Right ventricle myocardium inferior (tissue), 1 donor: ENCODE measurements around the gene LRRC23. TPM values are rescaled to one million over a fixed set of nuclear protein-coding genes. Genes with fewer than 3 reads are reported as not detected.
A peak's percentile ranks its signal among the peaks of the same experiment; 100 is the strongest.
"Not testable (repeated sequence)": the region's sequence is repeated elsewhere in the genome, so short reads cannot be mapped to it uniquely, and the experiment has no call there.

Source experiments
- ATAC-seq: fragments of 200-7000 bp; cut with Tn5 transposase; one replicate; pipeline ENCODE4 v1.9.1; 2020; ENCODE audit warnings: mild to moderate bottlenecking, moderate library complexity
- DNase-seq: peaks from one replicate; pipeline ENCODE4 v3.0.0; 2021; ENCODE audit errors: missing footprints
- intact Hi-C: fragments of 100-400 bp; cut with DNase I; formaldehyde crosslinking; loops from one replicate; pipeline ENCODE4 v1.11.0; 2022
- total RNA-seq: library from RNA; stranded (reverse); fragmentation: NEBNext Ultra II Directional; extraction: Animal tissue kit (Norgen Biotek cat#: 25700); gene quantifications from one replicate; pipeline ENCODE4 v1.2.1, GENCODE V29; 2021
- donor health status: DM: no; HTN: yes; CAD: no; lungs with severe emphysema.

LRRC23 gene
- total RNA-seq, 1 donor from 2014 or later, result 9.4 TPM

DNA sequence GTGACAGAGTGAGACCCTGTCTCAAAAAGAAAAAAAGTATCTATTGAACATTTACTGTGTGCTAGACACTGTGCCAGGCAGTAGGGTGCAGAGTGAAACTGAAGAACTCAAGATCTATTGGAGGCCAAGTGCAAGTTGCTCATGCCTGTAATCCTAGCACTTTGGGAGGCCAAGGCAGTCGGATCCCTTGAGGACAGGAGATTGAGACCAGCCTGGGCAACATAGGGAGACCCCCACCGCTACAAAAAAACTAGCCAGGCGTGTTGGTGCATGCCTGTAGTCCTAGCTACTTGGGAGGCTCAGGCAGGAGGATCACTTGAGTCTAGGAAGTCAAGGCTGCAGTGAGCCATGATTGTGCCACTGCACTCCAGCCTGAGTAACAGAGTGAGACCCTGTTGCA lies 11.9 kb upstream of the LRRC23 start:
- DNase-seq, intact Hi-C loops, ATAC-seq: not testable (repeated sequence)

DNA sequence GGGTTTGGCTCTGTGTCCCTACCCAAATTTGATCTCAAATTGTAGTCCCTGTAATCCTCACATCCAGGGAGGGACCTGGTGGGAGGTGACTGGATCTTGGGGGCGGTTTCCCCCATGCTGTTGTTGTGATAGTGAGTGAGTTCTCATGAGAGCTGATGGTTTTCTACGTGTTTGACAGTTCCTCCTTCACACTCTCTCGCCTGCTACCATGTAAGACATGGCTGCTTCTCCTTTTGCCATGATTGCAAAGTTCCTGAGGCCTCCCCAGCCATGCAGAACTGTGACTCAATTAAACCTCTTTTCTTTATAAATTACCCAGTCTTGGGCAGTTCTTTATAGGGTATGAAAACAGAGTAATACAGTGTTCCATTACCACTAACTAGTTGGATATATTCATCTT lies 10.3 kb upstream of the LRRC23 start:
- ATAC-seq, result no peak
- intact Hi-C loops, result no loop called here
- DNase-seq, result no peak

DNA sequence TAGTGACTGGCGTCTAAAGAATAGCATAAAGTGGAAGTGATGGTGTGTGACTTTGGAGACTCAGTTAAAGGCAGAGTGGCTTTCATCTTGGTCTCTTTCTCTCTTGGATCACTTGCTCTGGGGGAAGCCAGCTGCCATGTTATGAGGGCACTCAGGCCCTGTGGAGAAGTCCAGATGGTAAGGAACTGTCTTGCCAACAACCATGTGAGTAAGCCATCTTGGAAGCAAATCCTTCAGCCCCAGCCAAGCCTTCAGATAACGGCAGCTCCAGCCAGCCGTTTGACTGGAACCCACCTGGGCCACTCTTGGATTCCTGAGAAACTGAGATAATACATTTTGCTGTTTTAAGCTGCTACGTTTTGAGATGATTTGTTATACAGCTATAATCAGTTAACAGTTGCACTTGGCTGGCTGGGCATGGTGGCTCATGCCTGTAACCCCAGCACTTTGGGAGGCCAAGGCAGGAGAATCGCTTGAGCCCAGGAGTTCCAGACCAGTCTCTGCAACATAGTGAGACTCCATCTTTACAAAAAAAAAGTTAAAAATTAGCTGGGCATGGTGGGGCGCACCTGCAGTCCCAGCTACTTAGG lies 7.7 kb upstream of the LRRC23 start:
- intact Hi-C loops, result no loop called here
- no peak for DNase-seq
- no peak for ATAC-seq

DNA sequence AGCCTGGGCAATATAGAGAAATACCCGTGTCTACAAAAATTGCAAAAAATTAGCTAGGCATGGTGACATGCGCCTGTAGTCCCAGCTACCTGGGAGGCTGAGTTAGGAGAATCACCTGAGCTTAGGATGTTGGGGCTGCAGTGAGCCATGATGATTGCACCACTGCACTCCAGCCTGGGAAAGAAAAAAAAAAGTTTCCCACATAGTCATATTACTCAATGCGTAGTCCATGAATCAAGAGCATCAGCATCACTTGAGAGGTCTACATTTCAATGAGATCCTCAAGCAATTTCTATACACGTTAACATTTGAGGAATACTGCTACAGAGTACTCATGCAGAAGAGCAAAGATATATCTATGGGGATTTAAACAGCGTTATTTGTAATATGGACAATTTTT lies 5.2 kb upstream of the LRRC23 start:
- intact Hi-C loops, result no loop called here
- ATAC-seq (no peak), DNase-seq (no peak)

DNA sequence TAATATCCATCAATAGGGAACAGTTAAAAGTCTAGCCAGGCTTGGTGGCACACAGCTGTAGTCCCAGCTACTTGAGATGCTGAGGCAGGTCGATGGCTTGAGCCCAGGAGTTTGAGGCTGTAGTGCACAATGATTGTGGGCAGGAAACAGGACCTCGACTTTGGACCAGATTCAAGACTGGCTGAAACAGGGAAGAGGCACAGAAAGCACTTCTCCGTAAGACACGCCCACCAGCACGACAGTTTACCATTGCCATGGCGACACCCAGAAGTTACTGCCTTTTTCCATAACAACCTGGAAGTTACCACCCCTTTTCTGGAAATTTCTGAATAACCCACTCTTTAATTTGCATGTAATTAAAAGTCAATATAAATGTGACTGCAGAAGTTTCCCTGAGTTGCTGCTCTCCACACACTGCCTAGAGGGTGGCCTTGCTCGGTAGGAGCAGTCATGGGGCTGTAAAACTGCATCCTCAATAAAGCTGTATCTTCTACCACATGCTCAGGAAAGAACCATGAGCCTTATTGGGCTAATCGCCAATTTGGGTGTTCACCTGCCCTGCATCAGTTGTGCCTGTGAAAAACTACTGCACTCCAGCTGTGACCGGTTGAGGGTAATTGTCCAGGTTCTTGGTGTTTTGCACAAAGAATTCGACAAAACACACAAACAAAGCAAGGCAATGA lies 4.6 kb upstream of the LRRC23 start:
- DNase-seq (peak; percentile 78), ATAC-seq (no peak)

DNA sequence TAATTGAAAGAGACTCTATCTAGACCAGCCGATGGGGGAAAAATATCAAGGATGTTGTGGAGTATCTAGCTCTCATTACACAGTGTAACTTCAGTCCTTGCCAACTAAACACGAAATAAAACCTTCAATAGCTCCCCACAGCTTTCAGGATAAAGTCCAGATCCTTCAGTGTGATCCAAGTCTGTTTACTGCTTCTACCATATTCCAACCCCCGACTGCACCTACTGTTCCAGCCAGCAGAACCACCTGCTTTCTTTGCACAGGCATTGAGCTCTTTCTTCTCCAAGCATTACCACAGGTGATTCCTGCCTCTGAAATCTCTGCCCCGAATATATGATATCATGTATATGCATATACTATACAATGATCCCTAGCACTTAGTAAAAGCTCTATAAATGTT lies 2.2 kb upstream of the LRRC23 start:
- intact Hi-C loops, result no loop called here
- ATAC-seq, result no peak

More for the DNA sequence above, 4.6 kb upstream of the LRRC23 start:
- intact Hi-C loops, result no loop called here

DNA sequence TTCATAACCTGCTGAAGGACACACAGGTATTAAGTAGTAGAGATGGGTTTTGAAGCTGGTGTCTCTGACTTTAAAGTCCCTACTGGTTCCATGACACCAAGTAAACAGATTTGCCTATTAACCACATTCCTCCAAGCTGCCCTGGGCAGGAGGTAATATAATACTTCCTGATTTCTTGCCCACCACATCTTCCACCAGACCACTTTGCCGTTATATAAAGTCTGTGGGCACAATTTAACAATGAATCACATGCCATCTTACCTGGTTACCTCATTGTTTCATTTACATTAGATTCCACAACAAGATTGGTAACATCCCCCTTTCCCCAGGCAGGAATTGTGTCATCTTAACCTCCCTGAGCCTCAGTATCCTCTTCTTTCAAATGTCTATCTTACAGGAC lies 900 bp upstream of the LRRC23 start:
- intact Hi-C loops, result loop anchor here (2.0 kb wide), 1 partner anchor 21 kb away; no protein-coding TSS in a partner anchor
- DNase-seq, result no peak
- no peak for ATAC-seq

More for the DNA sequence above, 2.2 kb upstream of the LRRC23 start:
- no peak for DNase-seq

DNA sequence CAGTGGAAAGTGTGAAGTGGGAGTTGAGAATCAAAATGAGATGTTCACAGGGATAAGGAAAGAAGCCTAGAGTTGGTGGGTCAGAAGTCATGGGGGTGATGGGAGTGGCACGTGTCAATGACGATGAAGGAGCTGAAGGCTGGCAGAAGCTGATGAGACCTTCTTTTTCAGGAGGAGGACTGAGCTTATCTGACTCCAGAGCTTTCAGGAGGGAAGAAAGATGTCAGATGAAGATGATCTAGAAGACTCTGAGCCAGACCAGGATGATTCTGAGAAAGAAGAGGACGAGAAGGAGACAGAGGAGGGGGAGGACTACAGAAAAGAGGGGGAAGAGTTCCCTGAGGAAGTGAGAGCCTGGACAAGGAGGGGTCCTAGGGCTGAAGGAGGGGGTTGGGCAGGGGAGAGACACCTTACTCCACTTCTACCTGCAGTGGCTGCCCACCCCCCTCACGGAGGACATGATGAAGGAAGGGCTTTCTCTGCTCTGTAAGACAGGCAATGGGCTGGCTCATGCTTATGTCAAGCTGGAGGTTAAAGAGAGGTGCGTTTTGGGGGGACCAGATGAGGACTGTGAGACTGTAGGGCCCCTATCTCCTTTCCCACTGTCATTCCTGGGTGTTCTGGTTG lies 905 bp downstream of the LRRC23 start:
- intact Hi-C loops, result loop anchor here (2.0 kb wide), 1 partner anchor 19 kb away; no protein-coding TSS in a partner anchor
- no peak for ATAC-seq
- no peak for DNase-seq

DNA sequence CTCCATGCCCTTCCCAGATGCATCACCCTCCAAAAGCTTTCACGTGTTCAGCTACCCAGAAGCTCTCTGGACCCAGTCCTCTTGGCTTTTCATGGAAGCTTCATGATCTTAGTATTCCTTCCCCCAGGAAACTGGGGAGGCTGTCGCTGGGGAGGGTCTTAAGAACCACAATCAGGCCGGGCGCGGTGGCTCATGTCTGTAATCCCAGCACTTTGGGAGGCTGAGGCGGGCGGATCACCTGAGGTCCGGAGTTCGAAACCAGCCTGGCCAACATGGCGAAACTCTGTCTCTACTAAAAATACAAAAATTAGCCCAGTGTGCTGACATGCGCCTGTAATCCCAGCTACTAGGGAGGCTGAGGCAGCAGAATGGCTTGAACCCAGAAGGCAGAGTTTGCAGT lies 3.5 kb downstream of the LRRC23 start:
- intact Hi-C loops, DNase-seq, ATAC-seq: not testable (repeated sequence)

DNA sequence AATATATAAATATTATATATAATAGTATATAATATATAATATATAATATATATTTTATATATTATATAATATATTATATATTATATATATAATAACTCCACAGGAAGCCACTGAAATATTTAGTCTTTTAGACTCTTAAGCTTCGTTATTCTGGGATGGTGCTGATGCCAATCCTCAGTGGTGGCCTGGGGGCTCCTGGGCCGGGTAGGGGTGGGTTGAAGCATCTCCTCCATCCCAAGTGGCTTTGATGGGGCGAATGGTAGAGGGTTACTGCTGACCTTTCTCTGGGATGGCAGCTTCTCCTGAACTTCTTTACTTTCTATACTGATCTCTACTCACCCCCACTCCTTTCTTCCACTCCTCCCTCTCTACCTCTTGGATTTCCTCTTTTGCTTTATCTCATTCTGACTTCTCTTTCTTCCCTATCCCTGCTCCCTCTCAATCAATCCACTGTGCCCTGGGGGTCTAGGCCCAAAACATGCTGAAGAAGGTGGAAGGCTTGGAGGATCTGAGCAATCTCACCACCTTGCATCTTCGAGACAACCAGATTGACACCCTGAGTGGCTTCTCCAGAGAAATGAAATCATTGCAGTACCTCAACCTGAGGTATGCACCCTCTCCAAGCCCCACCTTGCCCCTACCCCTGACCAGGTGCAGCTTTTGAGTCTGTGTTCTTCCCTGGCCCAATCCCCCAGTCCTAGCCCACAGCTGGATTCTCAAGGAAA lies 5.0 kb downstream of the LRRC23 start:
- intact Hi-C loops, result no loop called here
- no peak for ATAC-seq
- no peak for DNase-seq

DNA sequence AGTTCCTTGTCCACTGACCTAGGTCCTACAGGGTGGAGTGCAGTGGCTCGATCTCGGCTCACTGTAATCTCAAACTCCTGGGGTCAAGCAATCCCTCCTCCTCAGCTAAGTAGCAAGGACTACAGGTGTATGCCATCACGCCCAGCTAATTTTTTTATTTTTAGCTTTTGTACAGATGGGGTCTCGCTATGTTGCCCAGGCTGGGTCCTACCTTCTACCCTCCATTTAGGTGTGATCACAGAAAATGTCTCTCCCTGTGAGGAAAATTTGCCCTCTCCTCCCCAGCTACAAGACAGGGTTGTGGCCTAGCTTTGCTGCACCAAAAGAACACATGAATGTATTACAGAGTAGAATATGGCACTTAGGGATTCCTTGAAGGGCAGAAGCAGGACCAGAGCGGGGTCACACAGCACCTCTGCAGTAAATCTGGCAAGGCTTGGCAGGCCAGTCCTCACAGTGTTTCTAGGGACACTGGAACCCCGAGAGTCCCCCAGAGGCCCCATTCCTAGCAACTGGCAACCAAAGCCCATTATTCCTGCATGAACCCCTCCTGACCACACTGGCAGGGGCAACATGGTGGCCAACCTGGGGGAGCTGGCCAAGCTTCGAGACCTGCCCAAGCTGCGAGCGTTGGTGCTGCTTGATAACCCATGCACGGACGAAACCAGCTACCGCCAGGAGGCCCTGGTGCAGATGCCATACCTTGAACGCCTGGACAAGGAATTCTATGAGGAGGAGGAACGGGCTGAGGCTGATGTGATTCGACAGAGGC lies 7.7 kb downstream of the LRRC23 start:
- intact Hi-C loops, result no loop called here
- DNase-seq (no peak), ATAC-seq (no peak)

DNA sequence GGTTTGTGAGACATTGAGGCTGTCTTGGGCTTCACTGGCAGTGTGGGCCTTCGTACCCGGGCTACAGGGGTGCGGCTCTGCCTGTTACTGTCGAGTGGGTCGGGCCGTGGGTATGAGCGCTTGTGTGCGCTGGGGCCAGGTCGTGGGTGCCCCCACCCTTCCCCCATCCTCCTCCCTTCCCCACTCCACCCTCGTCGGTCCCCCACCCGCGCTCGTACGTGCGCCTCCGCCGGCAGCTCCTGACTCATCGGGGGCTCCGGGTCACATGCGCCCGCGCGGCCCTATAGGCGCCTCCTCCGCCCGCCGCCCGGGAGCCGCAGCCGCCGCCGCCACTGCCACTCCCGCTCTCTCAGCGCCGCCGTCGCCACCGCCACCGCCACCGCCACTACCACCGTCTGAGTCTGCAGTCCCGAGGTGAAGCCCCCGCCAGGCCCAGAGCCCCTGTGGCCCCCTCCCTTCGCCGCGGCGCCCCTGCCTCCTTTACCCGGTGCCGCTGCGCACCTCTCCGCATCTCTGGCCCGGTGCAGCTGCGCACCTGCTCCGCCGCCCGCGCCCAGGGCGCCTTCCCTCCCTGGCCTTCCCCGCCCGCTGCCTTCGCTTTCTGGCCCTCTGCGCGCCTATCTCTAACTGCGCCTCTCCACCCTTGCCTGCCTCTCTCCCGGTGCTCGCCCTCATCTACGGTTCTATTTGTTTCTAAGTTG lies 9.8 kb downstream of the LRRC23 start, which contains the start of gene ENO2:
ENO2 (plus strand) TSS at position 335 of the 701 bp plus-strand sequence. CDS start 1,253 bp downstream, outside the sequence.
- ATAC-seq, result peak; percentile 89
- peak; percentile 87 for DNase-seq
- intact Hi-C loops, result no loop called here

DNA sequence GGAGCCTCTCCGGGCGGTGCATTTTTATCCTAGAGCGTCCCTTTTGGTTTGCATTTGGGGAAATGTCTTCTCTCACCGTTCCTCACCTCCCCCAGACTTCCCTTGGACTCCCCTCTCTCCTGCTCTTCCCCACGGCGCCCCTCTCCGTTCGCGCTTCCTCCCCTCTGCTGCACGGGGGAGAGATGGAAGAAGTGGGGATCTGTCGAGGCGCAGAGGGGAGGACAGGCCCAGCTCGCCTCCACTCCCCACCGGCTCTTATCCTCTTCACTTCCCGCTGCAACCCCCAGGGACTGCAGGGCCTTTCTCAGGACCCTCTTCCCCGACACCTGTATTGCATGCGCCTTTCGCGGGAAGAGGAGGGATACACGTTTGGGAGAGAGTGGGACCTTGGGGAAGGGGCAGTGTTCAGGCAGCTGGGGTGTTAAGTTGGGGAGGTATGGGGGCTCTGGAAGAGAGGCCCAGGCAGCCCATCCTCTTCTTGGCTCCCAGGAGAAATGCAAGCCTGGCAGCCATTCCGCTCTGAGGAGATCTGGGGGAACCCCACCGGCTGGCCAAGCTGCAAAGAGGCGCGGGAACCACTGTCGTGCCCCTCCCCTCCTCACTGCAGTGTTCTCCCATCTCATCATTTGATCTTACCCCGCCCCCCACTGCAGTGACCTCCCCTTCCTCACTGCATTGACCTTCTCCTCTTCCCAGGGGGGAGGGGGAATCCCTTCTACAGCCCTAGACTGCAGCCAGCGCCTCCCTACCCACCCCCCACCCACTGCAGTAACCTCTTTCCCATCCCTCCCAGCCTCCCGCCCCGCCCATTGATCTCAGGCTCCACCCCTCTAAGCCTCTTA lies 10.5 kb downstream of the LRRC23 start:
- DNase-seq (no peak), ATAC-seq (no peak)
- intact Hi-C loops, result no loop called here

DNA sequence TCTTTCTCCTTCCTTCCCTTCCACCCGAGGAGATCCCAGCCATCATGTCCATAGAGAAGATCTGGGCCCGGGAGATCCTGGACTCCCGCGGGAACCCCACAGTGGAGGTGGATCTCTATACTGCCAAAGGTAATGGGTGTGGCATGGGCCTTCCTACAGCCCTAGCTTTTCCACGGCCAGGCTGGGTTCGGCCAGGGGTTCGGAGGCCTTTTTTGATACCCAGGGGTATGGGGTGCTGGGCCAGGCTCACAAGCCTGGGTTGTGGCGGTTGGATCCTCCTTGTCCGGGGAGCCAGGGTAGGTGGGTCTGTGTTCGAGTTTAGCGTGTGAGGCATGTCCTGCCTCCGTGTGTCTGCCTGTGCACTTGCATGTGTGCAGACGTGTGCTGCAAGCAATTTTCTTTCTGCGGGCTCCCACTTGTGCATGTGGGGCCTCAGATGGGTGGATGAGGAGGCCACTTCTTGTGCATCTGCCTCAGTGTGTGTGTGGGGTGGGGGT lies 11.2 kb downstream of the LRRC23 start:
- no peak for DNase-seq
- no peak for ATAC-seq
- intact Hi-C loops, result no loop called here

DNA sequence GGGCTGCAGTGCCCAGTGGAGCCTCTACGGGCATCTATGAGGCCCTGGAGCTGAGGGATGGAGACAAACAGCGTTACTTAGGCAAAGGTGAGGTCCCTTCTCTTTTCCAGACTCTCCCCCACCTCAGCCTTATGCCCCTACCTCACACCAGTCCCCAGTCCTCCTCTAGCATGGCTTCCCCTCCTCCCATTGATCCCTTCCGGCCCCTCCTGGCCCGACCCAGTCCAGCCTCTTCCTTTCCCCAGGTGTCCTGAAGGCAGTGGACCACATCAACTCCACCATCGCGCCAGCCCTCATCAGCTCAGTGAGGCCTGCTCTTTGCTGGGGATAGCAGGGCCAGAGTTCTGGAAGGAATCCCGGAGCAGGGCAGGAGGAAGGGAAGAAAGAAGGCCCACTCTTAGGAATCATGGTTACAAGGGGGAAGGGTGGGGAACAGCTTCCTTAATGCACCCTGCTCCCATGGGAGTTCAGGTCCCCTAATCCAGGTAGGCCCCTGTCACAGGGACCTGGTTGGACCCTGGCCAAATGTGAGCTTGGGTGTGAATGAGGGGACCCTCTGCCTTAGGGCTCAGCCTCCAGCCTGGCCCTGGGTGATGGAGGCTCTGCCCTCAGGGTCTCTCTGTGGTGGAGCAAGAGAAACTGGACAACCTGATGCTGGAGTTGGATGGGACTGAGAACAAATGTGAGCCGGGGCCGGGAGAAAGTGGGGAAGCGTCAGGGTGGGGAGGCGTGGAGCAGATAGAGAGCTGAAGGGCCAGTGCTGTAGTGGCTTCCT lies 12.0 kb downstream of the LRRC23 start:
- ATAC-seq (no peak), DNase-seq (no peak)
- intact Hi-C loops, result no loop called here

DNA sequence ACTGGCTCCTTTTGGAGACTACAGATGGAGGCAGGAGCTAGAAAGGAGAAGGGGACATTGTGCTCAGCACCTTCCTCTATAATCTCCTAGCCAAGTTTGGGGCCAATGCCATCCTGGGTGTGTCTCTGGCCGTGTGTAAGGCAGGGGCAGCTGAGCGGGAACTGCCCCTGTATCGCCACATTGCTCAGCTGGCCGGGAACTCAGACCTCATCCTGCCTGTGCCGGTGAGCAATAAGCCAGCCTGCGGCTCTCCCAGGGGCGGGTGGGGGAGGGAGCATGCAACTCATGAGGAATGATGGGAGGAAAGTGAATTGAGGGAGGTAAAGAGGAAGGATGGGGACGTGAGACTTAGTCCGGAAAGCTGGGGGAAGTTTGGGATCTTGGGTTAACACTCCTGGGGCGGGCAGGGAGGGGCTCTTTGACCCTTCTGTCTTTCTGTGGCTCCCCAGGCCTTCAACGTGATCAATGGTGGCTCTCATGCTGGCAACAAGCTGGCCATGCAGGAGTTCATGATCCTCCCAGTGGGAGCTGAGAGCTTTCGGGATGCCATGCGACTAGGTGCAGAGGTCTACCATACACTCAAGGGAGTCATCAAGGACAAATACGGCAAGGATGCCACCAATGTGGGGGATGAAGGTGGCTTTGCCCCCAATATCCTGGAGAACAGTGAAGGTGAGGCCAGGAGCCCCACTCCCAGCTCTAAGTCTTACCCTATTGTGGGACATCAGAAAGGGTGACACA lies 13.0 kb downstream of the LRRC23 start:
- ATAC-seq, result no peak
- no peak for DNase-seq

More for the DNA sequence above, 13.0 kb downstream of the LRRC23 start:
- intact Hi-C loops, result no loop called here
